Measurements from ENCODE around the gene ZBTB8OS.

- TF ChIP-seq FOXK2 (IDR thresholded peaks at IDR 0.05) (no peak), BHLHE40 (IDR thresholded peaks at IDR 0.05; ENCODE audit: borderline replicate concordance) (no peak), PKNOX1 (IDR thresholded peaks at IDR 0.05) (no peak), FOXM1 (IDR thresholded peaks at IDR 0.05; ENCODE audit: borderline replicate concordance) (no peak), ARNT (IDR thresholded peaks at IDR 0.05) (no peak), L3MBTL2 (conservative IDR thresholded peaks at IDR 0.05) (no peak), SP1 (IDR thresholded peaks at IDR 0.05) (no peak), TARDBP (IDR thresholded peaks at IDR 0.05) (no peak), ELF4 (IDR thresholded peaks at IDR 0.05) (no peak)
Measured at GRCh38 chr1:32684167-32684811, 33.9 kb upstream of the ZBTB8OS start.

Data from HEK293T (cell line).